ENCODE measurements around the gene SEMA5B. TPM values are rescaled to one million over a fixed set of nuclear protein-coding genes. Genes with fewer than 3 reads are reported as not detected.

The SEMA5B gene
- total and polyA plus RNA-seq, 8 donors, result 0.52 to 11.0 (median 1.3) TPM

- TF ChIP-seq, protein P1, sequence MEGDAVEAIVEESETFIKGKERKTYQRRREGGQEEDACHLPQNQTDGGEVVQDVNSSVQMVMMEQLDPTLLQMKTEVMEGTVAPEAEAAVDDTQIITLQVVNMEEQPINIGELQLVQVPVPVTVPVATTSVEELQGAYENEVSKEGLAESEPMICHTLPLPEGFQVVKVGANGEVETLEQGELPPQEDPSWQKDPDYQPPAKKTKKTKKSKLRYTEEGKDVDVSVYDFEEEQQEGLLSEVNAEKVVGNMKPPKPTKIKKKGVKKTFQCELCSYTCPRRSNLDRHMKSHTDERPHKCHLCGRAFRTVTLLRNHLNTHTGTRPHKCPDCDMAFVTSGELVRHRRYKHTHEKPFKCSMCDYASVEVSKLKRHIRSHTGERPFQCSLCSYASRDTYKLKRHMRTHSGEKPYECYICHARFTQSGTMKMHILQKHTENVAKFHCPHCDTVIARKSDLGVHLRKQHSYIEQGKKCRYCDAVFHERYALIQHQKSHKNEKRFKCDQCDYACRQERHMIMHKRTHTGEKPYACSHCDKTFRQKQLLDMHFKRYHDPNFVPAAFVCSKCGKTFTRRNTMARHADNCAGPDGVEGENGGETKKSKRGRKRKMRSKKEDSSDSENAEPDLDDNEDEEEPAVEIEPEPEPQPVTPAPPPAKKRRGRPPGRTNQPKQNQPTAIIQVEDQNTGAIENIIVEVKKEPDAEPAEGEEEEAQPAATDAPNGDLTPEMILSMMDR (IDR thresholded peaks at IDR 0.05), result no peak
- 73 to 82% methylated on average over 15 of the region's 15 CpGs for WGBS, 2 donors
- no peaks in the 10 kb centered on the region for H3K9me3 ChIP-seq
- no peak for ATAC-seq
- intact Hi-C loops (cut with DNase I), result no loop called here
- no peak overlapping the region for H3K27ac ChIP-seq
- DNase-seq, result no peak
- FAIRE-seq, result no peak
- no peaks in the 10 kb centered on the region for H3K4me1 ChIP-seq
- no peak overlapping the region for H3K4me3 ChIP-seq
- no peaks in the 10 kb centered on the region for H3K27me3 ChIP-seq
- no peaks in the 10 kb centered on the region for H3K36me3 ChIP-seq
These were observed 70.7 kb downstream of the SEMA5B start for GRCh38 chr3:122956693-122957455.

DNA sequence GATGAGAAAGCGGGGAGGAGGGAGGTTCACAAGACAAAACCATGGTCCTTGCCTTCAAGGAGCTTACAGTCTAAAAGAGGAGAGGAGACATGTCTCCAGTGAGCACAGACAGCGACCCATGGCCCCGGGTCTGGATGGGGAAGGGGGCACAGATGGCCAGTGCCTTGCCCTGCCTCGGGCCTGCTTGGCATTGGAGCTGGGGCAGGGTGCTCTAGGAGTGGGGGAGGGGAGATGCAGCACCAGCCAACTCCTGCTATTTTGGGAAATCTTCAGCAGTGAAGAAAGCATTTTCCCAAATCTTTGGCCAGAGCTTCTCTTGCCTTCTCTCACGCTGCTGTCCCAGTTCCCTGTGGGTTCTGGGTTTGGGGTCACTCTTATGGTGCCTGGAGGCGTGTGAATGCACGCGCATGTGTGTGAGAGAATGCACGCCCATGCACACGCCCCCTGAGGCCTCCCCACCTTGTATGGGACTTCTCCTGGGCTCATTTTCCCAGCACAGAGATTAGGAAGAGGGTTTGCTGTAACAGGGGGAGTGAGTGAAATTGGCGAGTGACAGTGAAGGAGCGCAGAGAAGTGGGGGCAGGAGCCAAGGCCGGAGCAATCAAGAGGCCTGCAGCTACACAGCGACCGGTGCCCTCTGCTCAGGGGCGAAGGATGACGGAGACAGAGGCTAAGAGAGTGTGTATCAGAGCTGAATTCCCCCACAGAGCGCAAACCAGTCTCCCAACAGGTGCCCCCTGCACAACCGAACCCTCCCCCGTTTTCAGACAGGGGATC, 71.5 kb downstream of the SEMA5B start:
- DNase-seq (no peak), ATAC-seq (no peak), FAIRE-seq (no peak)
- Histone ChIP-seq H3K4me1 (no peaks in the 10 kb centered on the region), H3K4me3 (no peak overlapping the region), H3K36me3 (no peaks in the 10 kb centered on the region), H3K27ac (no peak overlapping the region), H3K9me3 (no peaks in the 10 kb centered on the region), H3K27me3 (no peaks in the 10 kb centered on the region)
- 82 to 85% methylated on average over 20 of the region's 20 CpGs for WGBS, 2 donors
- intact Hi-C loops (cut with DNase I), result no loop called here
- TF ChIP-seq, protein P1 (IDR thresholded peaks at IDR 0.05), result no peak

- Histone ChIP-seq H3K9me3 (no peaks in the 10 kb centered on the region), H3K36me3 (no peaks in the 10 kb centered on the region), H3K27ac (no peak overlapping the region), H3K4me1 (no peaks in the 10 kb centered on the region), H3K4me3 (no peak overlapping the region), H3K27me3 (no peaks in the 10 kb centered on the region)
- no peak for DNase-seq
- intact Hi-C loops (cut with DNase I), result no loop called here
- 72 to 82% methylated on average over 3 of the region's 3 CpGs for WGBS, 2 donors
- TF ChIP-seq, protein P1 (IDR thresholded peaks at IDR 0.05), result no peak
- no peak for FAIRE-seq
- peak in 3 of 4 donors; percentile 54 to 72 (median 67) for ATAC-seq
These were observed 75.0 kb downstream of the SEMA5B start for GRCh38 chr3:122952520-122952919.

GRCh38 chr3:122948408-122948807, 79.2 kb downstream of the SEMA5B start:
- TF ChIP-seq, protein P1 (IDR thresholded peaks at IDR 0.05), result no peak
- DNase-seq, result no peak
- Histone ChIP-seq H3K27ac (no peak overlapping the region), H3K36me3 (no peaks in the 10 kb centered on the region), H3K4me3 (no peak overlapping the region), H3K27me3 (no peaks in the 10 kb centered on the region), H3K4me1 (no peaks in the 10 kb centered on the region), H3K9me3 (no peaks in the 10 kb centered on the region)
- FAIRE-seq, result no peak
- intact Hi-C loops (cut with DNase I), result loop anchor here in 2 of 3 donors (10.0 kb wide), 2 partner anchors 76 to 306 kb away; partner anchors contain the start of gene SEMA5B (in 1 of the 2)
- no peak for ATAC-seq
- WGBS, 2 donors, result 88 to 90% methylated on average over 6 to 7 of the region's 7 CpGs
